Stimulated activated CD8-positive, alpha-beta memory T cell treated with anti-CD3 and anti-CD28 coated beads, Interleukin-12 subunit alpha, Interleukin-12 subunit beta, amount 100 ng/mL, for 4 hours (primary cell): ENCODE results near the gene FAM25C.
"Not testable (repeated sequence)": the region's sequence is repeated elsewhere in the genome, so short reads cannot be mapped to it uniquely, and the experiment has no call there.

Experiments used
- DNase-seq: peaks from one replicate; pipeline ENCODE4 v3.0.0-alpha.2; 2020; ENCODE audit warnings: low read depth

FAM25C gene

DNA sequence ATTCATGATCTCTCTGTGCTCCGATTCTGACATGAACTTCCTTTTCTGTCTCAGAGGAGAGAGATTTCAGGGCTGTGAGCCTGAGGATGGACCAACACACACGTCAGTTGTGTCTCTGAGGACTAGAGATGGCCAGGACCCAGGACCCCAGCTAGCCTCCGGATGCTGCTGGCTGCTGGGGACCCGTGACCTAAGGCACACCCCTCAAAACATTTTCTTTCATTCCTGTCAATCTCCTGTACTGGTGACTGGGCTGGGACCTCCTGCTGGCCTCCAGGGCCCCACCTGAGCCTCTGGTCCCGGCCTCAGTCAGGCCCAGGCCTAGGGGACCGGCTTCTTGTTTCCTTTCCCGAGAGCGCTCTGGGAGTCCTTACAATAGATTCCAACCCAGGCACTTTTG, 42.4 kb downstream of the FAM25C start:
- DNase-seq, result not testable (repeated sequence)

DNA sequence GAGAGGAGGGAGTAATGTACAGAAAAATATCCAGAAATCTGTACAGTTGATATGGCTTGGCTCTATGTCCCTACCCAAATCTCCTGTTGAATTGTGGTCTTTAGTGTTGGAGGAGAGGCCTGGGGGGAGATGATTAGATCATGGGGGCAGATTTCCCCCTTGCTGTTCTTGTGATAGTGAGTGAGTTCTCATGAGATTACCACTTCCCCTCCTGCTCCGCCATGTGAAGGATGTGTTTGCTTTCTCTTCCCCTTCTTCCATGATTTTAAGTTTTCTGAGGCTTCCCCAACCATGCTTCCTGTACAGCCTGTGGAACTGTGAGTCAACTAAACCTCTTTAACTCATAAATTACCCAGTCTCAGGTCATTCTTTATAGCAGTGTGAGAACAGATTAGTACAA, 52.2 kb downstream of the FAM25C start:
- not testable (repeated sequence) for DNase-seq
